ENCODE results near the gene EARS2.

EARS2 gene

GRCh38 chr16:23509782-23510163 is 47.4 kb downstream of the EARS2 start:
- peak; percentile 45 for DNase-seq (ENCODE audit: low spot score)
- TF ChIP-seq CTCF (IDR thresholded peaks at IDR 0.05; ENCODE audit: extremely low read depth, missing control alignments) = no peak

DNA sequence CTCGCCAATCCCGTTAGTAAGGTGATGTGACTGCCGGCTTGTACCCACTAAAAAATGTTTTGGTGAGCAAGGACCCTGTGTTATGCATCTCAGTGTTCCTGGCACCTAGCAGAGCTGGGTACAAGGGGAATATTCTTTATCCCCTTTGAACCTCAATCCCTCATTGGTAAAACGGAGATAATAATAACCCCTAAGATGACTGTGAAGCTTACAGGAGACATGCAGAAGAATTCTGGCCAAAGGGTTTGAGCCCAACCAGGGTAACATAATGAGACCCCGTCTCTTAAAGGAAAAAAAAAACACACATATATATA is 47.8 kb downstream of the EARS2 start:
- no peak for TF ChIP-seq CTCF (IDR thresholded peaks at IDR 0.05; ENCODE audit: extremely low read depth, missing control alignments)
- no peak for DNase-seq (ENCODE audit: low spot score)

GRCh38 chr16:23508589-23509440 is 48.3 kb downstream of the EARS2 start:
- TF ChIP-seq CTCF (IDR thresholded peaks at IDR 0.05; ENCODE audit: extremely low read depth, missing control alignments) = no peak
- DNase-seq (ENCODE audit: low spot score) = no peak

DNA sequence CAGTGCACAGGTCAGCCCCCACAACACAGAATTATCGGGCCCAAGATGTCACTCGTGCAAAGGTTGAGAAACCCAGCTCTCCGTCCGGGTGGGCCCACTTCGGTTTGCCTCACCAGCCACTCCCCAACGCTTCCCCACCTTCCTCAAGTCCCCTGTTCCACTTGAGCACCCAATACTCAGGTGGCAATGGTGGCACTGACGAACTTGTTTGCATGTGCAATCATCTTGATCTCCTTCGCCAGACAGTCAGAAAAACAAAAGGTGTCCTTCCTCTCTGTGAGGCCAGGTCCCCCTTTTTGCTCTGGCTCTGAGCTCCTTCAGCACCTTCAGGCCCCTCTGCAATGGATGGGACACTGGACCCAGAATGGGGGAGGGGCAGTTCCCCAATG is 50.5 kb downstream of the EARS2 start:
- no peak for TF ChIP-seq CTCF (IDR thresholded peaks at IDR 0.05; ENCODE audit: extremely low read depth, missing control alignments)
- no peak for DNase-seq (ENCODE audit: low spot score)

GRCh38 chr16:23505671-23506605 is 51.2 kb downstream of the EARS2 start:
- no peak for DNase-seq (ENCODE audit: low spot score)
- no peak for TF ChIP-seq CTCF (IDR thresholded peaks at IDR 0.05; ENCODE audit: extremely low read depth, missing control alignments)

DNA sequence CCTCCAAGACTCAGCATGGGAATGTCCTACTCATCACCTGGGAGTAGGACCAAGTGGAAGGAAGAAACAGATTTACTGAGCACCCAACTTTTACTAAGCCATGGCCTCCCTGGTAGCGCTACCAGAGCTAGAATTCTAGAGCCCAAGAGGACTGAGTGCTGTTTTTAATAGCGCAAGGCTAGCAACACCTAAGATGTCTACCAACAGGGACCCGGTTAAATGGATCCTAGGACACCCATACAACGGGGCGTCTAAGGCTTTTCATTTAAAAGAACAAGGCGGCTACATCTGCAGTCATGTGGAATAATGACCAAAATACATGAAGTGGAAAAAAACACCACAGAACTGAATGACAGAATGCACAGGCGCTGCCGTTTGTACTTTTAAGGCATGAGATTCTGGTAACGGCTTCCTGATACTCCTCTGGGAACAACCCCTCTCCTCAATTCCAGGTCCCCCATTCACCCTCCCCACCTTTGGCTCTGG is 51.9 kb downstream of the EARS2 start:
- TF ChIP-seq CTCF (IDR thresholded peaks at IDR 0.05; ENCODE audit: extremely low read depth, missing control alignments) = no peak
- no peak for DNase-seq (ENCODE audit: low spot score)
